Measurements from ENCODE around the gene CHRNE. TPM values are rescaled to one million over a fixed set of nuclear protein-coding genes. Genes with fewer than 3 reads are reported as not detected.
"Not testable (repeated sequence)": the region's sequence is repeated elsewhere in the genome, so short reads cannot be mapped to it uniquely, and the experiment has no call there.

Gene CHRNE
- polyA plus RNA-seq, 3 donors: 1.4 to 2.8 (median 1.8) TPM

GRCh38 chr17:4895657-4896331 lies 7.1 kb downstream of the CHRNE start:
- no peak for DNase-seq (ENCODE audit: extremely low read depth in 1 of 11, low read depth in 9 of 11, low spot score in 4 of 11)

- no peak for DNase-seq (ENCODE audit: extremely low read depth in 1 of 11, low read depth in 9 of 11, low spot score in 4 of 11)
These were observed 7.8 kb downstream of the CHRNE start for GRCh38 chr17:4895121-4895520.

GRCh38 chr17:4893721-4894560 lies 9.0 kb downstream of the CHRNE start:
- DNase-seq (ENCODE audit: extremely low read depth in 1 of 11, low read depth in 9 of 11, low spot score in 4 of 11): no peak

- no peak for DNase-seq (ENCODE audit: extremely low read depth in 1 of 11, low read depth in 9 of 11, low spot score in 4 of 11)
These were observed 9.6 kb downstream of the CHRNE start for GRCh38 chr17:4893272-4893671.

GRCh38 chr17:4892499-4893221 lies 10.2 kb downstream of the CHRNE start:
- DNase-seq (ENCODE audit: extremely low read depth in 1 of 11, low read depth in 9 of 11, low spot score in 4 of 11): peak in 1 of 11 donors; percentile 56

- DNase-seq (ENCODE audit: extremely low read depth in 1 of 11, low read depth in 9 of 11, low spot score in 4 of 11): no peak
These were observed 11.2 kb downstream of the CHRNE start for GRCh38 chr17:4891411-4892410.

- no peak for DNase-seq (ENCODE audit: extremely low read depth in 1 of 11, low read depth in 9 of 11, low spot score in 4 of 11)
These were observed 15.3 kb downstream of the CHRNE start for GRCh38 chr17:4887581-4887980.

- no peak for DNase-seq (ENCODE audit: extremely low read depth in 1 of 11, low read depth in 9 of 11, low spot score in 4 of 11)
These were observed 16.1 kb downstream of the CHRNE start for GRCh38 chr17:4886830-4887229.

- DNase-seq (ENCODE audit: extremely low read depth in 1 of 11, low read depth in 9 of 11, low spot score in 4 of 11): no peak
These were observed 18.4 kb downstream of the CHRNE start for GRCh38 chr17:4884489-4884888.

GRCh38 chr17:4881761-4882555 lies 20.9 kb downstream of the CHRNE start:
- no peak for DNase-seq (ENCODE audit: extremely low read depth in 1 of 11, low read depth in 9 of 11, low spot score in 4 of 11)

GRCh38 chr17:4880857-4881256 lies 22.0 kb downstream of the CHRNE start:
- DNase-seq (ENCODE audit: extremely low read depth in 1 of 11, low read depth in 9 of 11, low spot score in 4 of 11): no peak

- no peak for DNase-seq (ENCODE audit: extremely low read depth in 1 of 11, low read depth in 9 of 11, low spot score in 4 of 11)
These were observed 23.3 kb downstream of the CHRNE start for GRCh38 chr17:4879601-4880000.

GRCh38 chr17:4877089-4877488 lies 25.8 kb downstream of the CHRNE start:
- DNase-seq (ENCODE audit: extremely low read depth in 1 of 11, low read depth in 9 of 11, low spot score in 4 of 11): no peak

- no peak for DNase-seq (ENCODE audit: extremely low read depth in 1 of 11, low read depth in 9 of 11, low spot score in 4 of 11)
These were observed 30.1 kb downstream of the CHRNE start for GRCh38 chr17:4872786-4873185.

- no peak for DNase-seq (ENCODE audit: extremely low read depth in 1 of 11, low read depth in 9 of 11, low spot score in 4 of 11)
These were observed 32.0 kb downstream of the CHRNE start for GRCh38 chr17:4870855-4871254.

- DNase-seq (ENCODE audit: extremely low read depth in 1 of 11, low read depth in 9 of 11, low spot score in 4 of 11): not testable (repeated sequence)
These were observed 33.6 kb downstream of the CHRNE start for GRCh38 chr17:4869058-4869998.

- not testable (repeated sequence) for DNase-seq (ENCODE audit: extremely low read depth in 1 of 11, low read depth in 9 of 11, low spot score in 4 of 11)
These were observed 35.4 kb downstream of the CHRNE start for GRCh38 chr17:4867535-4867934.
